Measurements from ENCODE around the gene NMNAT1.
A peak's percentile ranks its signal among the peaks of the same experiment; 100 is the strongest.
"Not testable (repeated sequence)": the region's sequence is repeated elsewhere in the genome, so short reads cannot be mapped to it uniquely, and the experiment has no call there.

Gene NMNAT1

DNA sequence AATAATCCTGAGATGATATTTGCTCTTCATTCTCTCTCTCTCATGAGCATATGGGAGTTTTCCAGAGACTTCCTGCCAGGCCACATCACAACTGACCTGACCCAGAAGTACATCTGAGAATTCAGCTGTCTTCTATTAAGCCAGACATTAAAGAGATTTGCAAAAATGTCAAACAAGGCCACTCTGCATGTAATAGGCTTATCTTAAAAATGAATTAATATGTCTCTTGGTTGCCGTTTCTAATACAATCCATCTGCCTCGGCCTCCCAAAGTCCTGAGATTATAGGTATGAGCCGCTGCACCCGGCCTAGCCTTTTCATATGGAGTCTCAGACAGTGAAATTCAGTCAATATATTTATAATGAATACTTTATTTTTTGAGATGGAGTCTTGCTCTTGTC, 78.7 kb downstream of the NMNAT1 start:
- DNase-seq, result not testable (repeated sequence)

DNA sequence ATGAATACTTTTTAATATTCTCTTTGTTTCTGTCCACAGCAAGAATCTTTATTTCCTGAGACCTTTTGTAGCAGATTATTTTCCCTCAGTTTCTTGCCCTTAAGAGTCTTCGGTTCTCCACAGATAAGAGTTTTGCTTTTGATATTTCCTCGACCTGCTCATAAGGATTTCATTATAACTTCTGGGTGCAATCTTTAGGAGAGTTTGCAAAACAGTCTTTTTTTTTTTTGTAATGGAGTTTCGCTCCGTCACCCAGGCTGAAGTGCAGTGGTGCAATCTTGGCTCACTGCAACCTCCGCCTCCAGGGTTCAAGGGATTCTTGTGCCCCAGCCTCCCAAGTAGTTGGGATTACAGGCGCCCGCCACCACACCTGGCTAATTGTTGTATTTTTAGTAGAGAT, 79.4 kb downstream of the NMNAT1 start:
- no peak for DNase-seq

DNA sequence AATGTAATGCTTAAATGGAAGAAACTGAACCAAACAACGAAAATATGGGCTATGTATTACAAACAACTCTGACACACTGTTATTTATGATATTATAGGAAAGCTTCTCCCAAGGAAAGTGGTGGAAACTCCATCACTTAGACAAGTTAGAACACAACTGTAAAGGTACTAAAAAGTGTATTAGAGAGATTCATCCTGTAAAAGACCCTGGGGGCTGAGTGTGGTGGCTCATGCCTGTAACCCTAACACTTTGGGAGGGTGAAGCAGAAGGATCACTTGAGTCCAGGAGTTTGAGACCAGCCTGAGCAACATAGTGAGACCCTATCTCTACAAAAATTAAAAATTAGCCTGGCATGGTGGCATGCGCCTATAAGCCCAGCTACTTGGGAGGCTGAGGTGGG, 82.1 kb downstream of the NMNAT1 start:
- no peak for DNase-seq

DNA sequence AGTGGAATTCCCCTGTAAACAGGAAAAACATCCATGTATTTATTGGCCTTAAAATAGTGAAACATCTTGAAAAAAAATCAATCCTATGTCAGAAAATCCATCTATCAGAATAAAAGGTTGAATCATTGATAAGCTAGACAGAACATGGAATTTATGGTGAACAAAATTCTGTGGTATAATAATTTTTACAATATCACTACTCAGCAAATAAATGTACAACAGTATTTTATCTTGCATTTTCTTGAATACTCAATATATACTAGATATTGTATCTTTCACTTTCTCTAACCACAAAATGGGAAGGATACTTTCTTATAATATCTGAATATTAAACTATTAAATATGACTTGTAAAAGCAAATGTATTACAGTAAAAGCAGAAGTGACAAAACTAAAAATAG, 83.8 kb downstream of the NMNAT1 start:
- no peak for DNase-seq

DNA sequence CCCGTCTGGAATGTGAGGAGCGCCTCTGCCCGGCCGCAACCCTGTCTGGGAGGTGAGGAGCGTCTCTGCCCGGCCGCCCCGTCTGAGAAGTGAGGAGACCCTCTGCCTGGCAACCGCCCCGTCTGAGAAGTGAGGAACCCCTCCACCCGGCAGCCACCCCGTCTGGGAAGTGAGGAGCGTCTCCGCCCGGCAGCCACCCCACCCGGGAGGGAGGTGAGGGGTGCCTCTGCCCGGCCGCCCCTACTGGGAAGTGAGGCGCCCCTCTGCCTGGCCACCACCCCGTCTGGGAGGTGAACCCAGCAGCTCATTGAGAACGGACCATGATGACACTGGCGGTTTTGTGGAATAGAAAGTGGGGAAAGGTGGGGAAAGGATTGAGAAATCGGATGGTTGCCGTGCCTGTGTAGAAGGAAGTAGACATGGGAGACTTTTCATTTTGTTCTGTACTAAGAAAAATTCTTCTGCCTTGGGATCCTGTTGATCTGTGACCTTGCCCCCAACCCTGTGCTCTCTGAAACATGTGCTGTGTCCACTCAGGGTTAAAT, 85.8 kb downstream of the NMNAT1 start:
- DNase-seq, result not testable (repeated sequence)

DNA sequence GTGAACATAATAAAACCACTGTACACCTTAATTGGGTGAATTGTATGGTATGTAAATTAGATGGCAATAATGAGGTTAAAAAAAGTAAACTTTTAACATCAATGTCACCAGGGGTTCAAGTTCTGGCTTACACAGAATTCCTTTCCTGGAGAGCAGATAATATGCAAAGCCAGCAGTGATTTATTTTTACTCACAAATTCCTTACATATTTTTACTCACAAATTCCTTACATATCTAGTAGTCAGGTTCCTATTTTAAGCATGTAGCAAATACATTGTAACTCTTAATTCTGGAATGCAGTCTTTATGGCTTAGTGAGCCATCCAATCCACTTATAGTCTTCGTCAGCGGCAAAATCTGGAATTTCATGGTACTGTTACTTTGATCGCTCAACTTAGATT, 88.2 kb downstream of the NMNAT1 start:
- DNase-seq, result no peak

DNA sequence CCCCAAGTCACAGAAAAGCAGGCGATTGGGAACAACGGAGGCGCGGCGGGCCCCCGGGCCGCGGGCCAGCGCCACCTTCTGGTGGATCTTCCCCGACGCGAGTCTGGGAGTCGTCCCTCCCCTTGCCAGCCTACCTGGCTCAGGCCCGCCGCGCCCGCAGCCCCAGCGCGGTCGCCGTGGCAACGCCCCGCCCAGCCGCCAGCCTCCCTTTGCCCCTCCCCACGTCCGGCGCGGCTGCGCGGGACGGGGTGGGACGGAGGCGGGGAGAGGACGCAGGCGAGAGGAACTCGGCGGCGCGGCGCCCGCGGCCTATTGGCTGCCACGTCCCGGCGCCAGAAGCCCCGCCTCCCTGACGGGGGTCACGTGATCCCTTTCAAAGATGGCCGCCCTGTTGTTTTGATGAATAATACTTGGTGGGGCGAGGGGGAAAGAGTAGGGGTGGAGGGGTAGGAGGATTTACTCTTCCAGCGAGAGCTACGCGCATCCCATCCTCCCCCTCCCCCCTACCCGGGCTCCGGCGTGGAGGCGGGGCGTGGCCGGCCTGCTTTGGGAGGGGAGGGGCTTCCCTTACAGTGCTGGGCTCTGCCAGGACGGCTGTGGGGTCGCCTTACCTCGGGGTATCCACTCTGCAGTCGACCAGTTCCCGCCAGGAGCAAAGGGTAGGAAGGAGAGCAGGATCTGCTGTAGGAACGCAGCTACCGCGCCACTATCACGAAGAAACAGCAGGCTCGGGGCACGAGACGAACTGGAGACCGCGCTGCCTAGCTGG, 89.5 kb downstream of the NMNAT1 start, which contains the start of gene UBE4B:
Gene UBE4B (plus strand): TSS at position 369 of the 769 bp plus-strand sequence. CDS start 713 bp downstream, outside the sequence.
- peak; percentile 98 for DNase-seq

DNA sequence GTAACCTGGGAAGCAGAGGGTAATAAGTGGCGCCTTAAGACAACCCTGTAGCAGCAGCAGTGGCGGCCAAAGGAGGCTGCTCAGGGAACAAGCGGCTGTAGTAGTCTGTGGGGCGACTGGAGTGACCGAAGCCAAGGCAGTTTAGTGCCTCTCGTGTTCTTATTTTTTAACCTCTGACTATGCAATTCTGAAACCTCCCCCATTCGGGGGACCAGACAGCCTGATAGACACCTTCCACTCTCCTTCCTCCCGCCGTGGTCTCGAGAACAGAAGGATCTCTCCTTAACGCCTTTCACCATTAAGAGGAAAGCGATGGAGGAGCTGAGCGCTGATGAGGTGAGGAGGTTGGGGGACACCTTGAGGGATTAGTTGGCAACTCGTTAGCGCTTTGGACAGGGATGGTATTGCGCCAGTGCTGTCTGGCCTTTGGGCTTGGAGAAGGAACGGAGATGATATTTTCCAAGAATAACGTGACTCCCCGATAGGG, 90.1 kb downstream of the NMNAT1 start:
- DNase-seq, result no peak

Measured in activated gamma-delta T cell treated with Interleukin-2 at 50 U/mL for 16 hours (primary cell).